Measurements from ENCODE around the gene TMEM178B.

The TMEM178B gene

GRCh38 chr7:141264511-141264910, 190.6 kb downstream of the TMEM178B start:
- Mint-ChIP-seq H3K9me3 (peaks cover 0 to 9% of the 10 kb centered on the region in 2 donors), H3K4me3 (no peak overlapping the region), H3K27me3 (peaks cover 34% of the 10 kb centered on the region), H3K27ac (no peak overlapping the region), H3K4me1 (peaks cover 16% of the 10 kb centered on the region)
- ATAC-seq, result no peak
- DNase-seq, result no peak

GRCh38 chr7:141265668-141266067, 191.8 kb downstream of the TMEM178B start:
- no peak for DNase-seq
- peak overlapping the region in 1 of 2 donors; percentile 66 for H3K27ac Mint-ChIP-seq

GRCh38 chr7:141268614-141269013, 194.8 kb downstream of the TMEM178B start:
- Mint-ChIP-seq H3K27me3 (peaks cover 16% of the 10 kb centered on the region), H3K9me3 (no peaks in the 10 kb centered on the region), H3K4me1 (peaks cover 8% of the 10 kb centered on the region), H3K27ac (no peak overlapping the region), H3K4me3 (no peak overlapping the region)
- ATAC-seq, result no peak
- no peak for DNase-seq

More at GRCh38 chr7:141265668-141266067, 191.8 kb downstream of the TMEM178B start:
- no peak for ATAC-seq
- peaks cover 34% of the 10 kb centered on the region for H3K27me3 Mint-ChIP-seq
- H3K9me3 Mint-ChIP-seq, result no peaks in the 10 kb centered on the region
- H3K4me1 Mint-ChIP-seq, result peaks cover 16% of the 10 kb centered on the region
- no peak overlapping the region for H3K4me3 Mint-ChIP-seq

GRCh38 chr7:141271451-141271850, 197.6 kb downstream of the TMEM178B start:
- no peak overlapping the region for H3K4me3 Mint-ChIP-seq
- H3K27me3 Mint-ChIP-seq, result peaks cover 3% of the 10 kb centered on the region
- ATAC-seq (no peak), DNase-seq (no peak)
- H3K27ac Mint-ChIP-seq, result no peak overlapping the region
- no peaks in the 10 kb centered on the region for H3K9me3 Mint-ChIP-seq
- no peaks in the 10 kb centered on the region for H3K4me1 Mint-ChIP-seq

- H3K27me3 Mint-ChIP-seq, result no peaks in the 10 kb centered on the region
- no peaks in the 10 kb centered on the region for H3K4me1 Mint-ChIP-seq
- H3K4me3 Mint-ChIP-seq, result no peak overlapping the region
- H3K9me3 Mint-ChIP-seq, result no peaks in the 10 kb centered on the region
- ATAC-seq (no peak), DNase-seq (no peak)
- H3K27ac Mint-ChIP-seq, result no peak overlapping the region
Measured at GRCh38 chr7:141272417-141272816, 198.6 kb downstream of the TMEM178B start.

GRCh38 chr7:141275350-141275749, 201.5 kb downstream of the TMEM178B start:
- no peak for DNase-seq
- H3K4me3 Mint-ChIP-seq, result no peak overlapping the region
- no peak overlapping the region for H3K27ac Mint-ChIP-seq
- no peak for ATAC-seq
- no peaks in the 10 kb centered on the region for H3K9me3 Mint-ChIP-seq
- H3K4me1 Mint-ChIP-seq, result no peaks in the 10 kb centered on the region
- no peaks in the 10 kb centered on the region for H3K27me3 Mint-ChIP-seq

GRCh38 chr7:141276031-141276430, 202.2 kb downstream of the TMEM178B start:
- Mint-ChIP-seq H3K27ac (peak overlapping the region in 1 of 2 donors; percentile 55), H3K9me3 (no peaks in the 10 kb centered on the region), H3K4me1 (no peaks in the 10 kb centered on the region), H3K4me3 (no peak overlapping the region), H3K27me3 (no peaks in the 10 kb centered on the region)
- no peak for ATAC-seq
- no peak for DNase-seq

GRCh38 chr7:141280100-141280499, 206.2 kb downstream of the TMEM178B start:
- H3K4me3 Mint-ChIP-seq, result no peak overlapping the region
- H3K27me3 Mint-ChIP-seq, result no peaks in the 10 kb centered on the region
- H3K27ac Mint-ChIP-seq, result no peak overlapping the region
- no peaks in the 10 kb centered on the region for H3K9me3 Mint-ChIP-seq
- no peaks in the 10 kb centered on the region for H3K4me1 Mint-ChIP-seq
- DNase-seq (no peak), ATAC-seq (no peak)

- ATAC-seq (no peak), DNase-seq (no peak)
- Mint-ChIP-seq H3K27ac (no peak overlapping the region), H3K4me3 (no peak overlapping the region), H3K4me1 (no peaks in the 10 kb centered on the region), H3K27me3 (no peaks in the 10 kb centered on the region), H3K9me3 (no peaks in the 10 kb centered on the region)
Measured at GRCh38 chr7:141281311-141281710, 207.4 kb downstream of the TMEM178B start.

GRCh38 chr7:141286522-141286921, 212.7 kb downstream of the TMEM178B start:
- Mint-ChIP-seq H3K27me3 (peaks cover 16% of the 10 kb centered on the region), H3K4me1 (no peaks in the 10 kb centered on the region), H3K9me3 (no peaks in the 10 kb centered on the region), H3K4me3 (no peak overlapping the region), H3K27ac (no peak overlapping the region)
- DNase-seq (no peak), ATAC-seq (no peak)

- peaks cover 16% of the 10 kb centered on the region for H3K27me3 Mint-ChIP-seq
- DNase-seq (no peak), ATAC-seq (no peak)
- no peaks in the 10 kb centered on the region for H3K4me1 Mint-ChIP-seq
- no peak overlapping the region for H3K4me3 Mint-ChIP-seq
- H3K27ac Mint-ChIP-seq, result no peak overlapping the region
- H3K9me3 Mint-ChIP-seq, result no peaks in the 10 kb centered on the region
Measured at GRCh38 chr7:141287936-141288335, 214.1 kb downstream of the TMEM178B start.

- Mint-ChIP-seq H3K9me3 (no peaks in the 10 kb centered on the region), H3K27ac (no peak overlapping the region), H3K4me1 (no peaks in the 10 kb centered on the region), H3K4me3 (no peak overlapping the region), H3K27me3 (peaks cover 16% of the 10 kb centered on the region)
- DNase-seq (no peak), ATAC-seq (no peak)
Measured at GRCh38 chr7:141288626-141289025, 214.8 kb downstream of the TMEM178B start.

- Mint-ChIP-seq H3K27me3 (peaks cover 16% of the 10 kb centered on the region), H3K9me3 (no peaks in the 10 kb centered on the region), H3K4me1 (no peaks in the 10 kb centered on the region), H3K4me3 (no peak overlapping the region), H3K27ac (no peak overlapping the region)
- DNase-seq (no peak), ATAC-seq (no peak)
Measured at GRCh38 chr7:141290365-141290764, 216.5 kb downstream of the TMEM178B start.

GRCh38 chr7:141290973-141291372, 217.1 kb downstream of the TMEM178B start:
- no peak for ATAC-seq
- H3K4me1 Mint-ChIP-seq, result no peaks in the 10 kb centered on the region
- H3K27ac Mint-ChIP-seq, result no peak overlapping the region
- H3K27me3 Mint-ChIP-seq, result peaks cover 16% of the 10 kb centered on the region
- no peak for DNase-seq
- H3K9me3 Mint-ChIP-seq, result no peaks in the 10 kb centered on the region
- no peak overlapping the region for H3K4me3 Mint-ChIP-seq

- peaks cover 16% of the 10 kb centered on the region for H3K27me3 Mint-ChIP-seq
- no peak for ATAC-seq
- DNase-seq, result no peak
- no peak overlapping the region for H3K4me3 Mint-ChIP-seq
- H3K27ac Mint-ChIP-seq, result no peak overlapping the region
- H3K4me1 Mint-ChIP-seq, result no peaks in the 10 kb centered on the region
- no peaks in the 10 kb centered on the region for H3K9me3 Mint-ChIP-seq
Measured at GRCh38 chr7:141291541-141291940, 217.7 kb downstream of the TMEM178B start.

- peaks cover 7% of the 10 kb centered on the region for H3K27me3 Mint-ChIP-seq
- no peak for DNase-seq
Measured at GRCh38 chr7:141294143-141294829, 220.4 kb downstream of the TMEM178B start.

GRCh38 chr7:141295367-141295895, 221.6 kb downstream of the TMEM178B start:
- no peaks in the 10 kb centered on the region for H3K4me1 Mint-ChIP-seq
- no peak for ATAC-seq

More at GRCh38 chr7:141294143-141294829, 220.4 kb downstream of the TMEM178B start:
- no peaks in the 10 kb centered on the region for H3K4me1 Mint-ChIP-seq
- no peak overlapping the region for H3K27ac Mint-ChIP-seq
- no peaks in the 10 kb centered on the region for H3K9me3 Mint-ChIP-seq
- no peak overlapping the region for H3K4me3 Mint-ChIP-seq
- ATAC-seq, result no peak

More at GRCh38 chr7:141295367-141295895, 221.6 kb downstream of the TMEM178B start:
- Mint-ChIP-seq H3K9me3 (no peaks in the 10 kb centered on the region), H3K27ac (no peak overlapping the region), H3K4me3 (no peak overlapping the region), H3K27me3 (peaks cover 9% of the 10 kb centered on the region)
- DNase-seq, result no peak
